H1 (cell line): ENCODE data around the gene TTC28.

Source experiments
- CTCF ChIP-seq, 3 experiments: IDR thresholded peaks; 1 replicate in 2 of 3; 2 replicates in 1 of 3; pipeline versions ENCODE4 v1.5.1 to v1.6.1; 2011; ENCODE audit warnings: low read length in 3 of 3, mild to moderate bottlenecking in 3 of 3, inconsistent platforms in 2 of 3, low read depth in 1 of 3, moderate library complexity in 1 of 3; ENCODE audit not compliant: insufficient read depth in 1 of 3; ENCODE audit errors: control extremely low read depth in 1 of 3
- EZH2 ChIP-seq: fragments of 200-600 bp; sonication (generic); IDR thresholded peaks from 2 replicates; pipeline ENCODE4 v1.7.1; 2012; ENCODE audit warnings: low read depth, mild to moderate bottlenecking, moderate library complexity, low read length, inconsistent platforms; ENCODE audit not compliant: severe bottlenecking
- MAX ChIP-seq: IDR thresholded peaks from 2 replicates; pipeline ENCODE4 v1.6.1; 2012; ENCODE audit warnings: inconsistent platforms
- RFX5 ChIP-seq: IDR thresholded peaks from 2 replicates; pipeline ENCODE4 v1.6.1; 2011; ENCODE audit warnings: low read depth, low read length, improper control_type of control experiment, borderline replicate concordance
- RNF2 ChIP-seq: fragments of 200-900, 300-1000 bp; sonication (generic); IDR thresholded peaks from 2 replicates; pipeline ENCODE4 v1.7.1; 2016; ENCODE audit warnings: borderline replicate concordance, low read depth, mild to moderate bottlenecking, antibody characterized with exemption, low read length; ENCODE audit not compliant: poor library complexity, severe bottlenecking; ENCODE audit errors: missing control alignments
- SIX5 ChIP-seq: IDR thresholded peaks from 2 replicates; pipeline ENCODE4 v1.6.1; 2011; ENCODE audit warnings: mild to moderate bottlenecking, low read depth, low read length

GRCh38 chr22:27984001-27984695, 695.5 kb downstream of the TTC28 start:
- TF ChIP-seq EZH2 (no peak), SIX5 (no peak), RFX5 (no peak), CTCF (IDR thresholded peaks at IDR 0.05; ENCODE audit: control extremely low read depth in 1 of 3, insufficient read depth in 1 of 3, low read depth in 1 of 3, low read length in 3 of 3) (no peak), RNF2 (no peak), MAX (no peak)
